Mucosa of descending colon (tissue), 3 donors: ENCODE measurements around the gene CLMN. TPM values are rescaled to one million over a fixed set of nuclear protein-coding genes. Genes with fewer than 3 reads are reported as not detected.

ENCODE experiments used
- ATAC-seq: fragments of 200-7000 bp; cut with Tn5 transposase; one replicate; pipeline ENCODE4 v1.9.1; 2020; ENCODE audit warnings: mild to moderate bottlenecking, moderate library complexity
- DNase-seq, 3 donors: peaks; one replicate each; pipeline ENCODE4 v3.0.0-alpha.2; 2020
- H3K36me3 ChIP-seq: fragments of 200-600 bp; one replicate; pipeline ENCODE4 v1.8.0; 2021; ENCODE audit warnings: low read depth, mild to moderate bottlenecking
- H3K4me1 ChIP-seq: fragments of 200-600 bp; one replicate; pipeline ENCODE4 v1.8.0; 2021; ENCODE audit warnings: low read depth, mild to moderate bottlenecking
- H3K4me3 ChIP-seq: fragments of 200-600 bp; one replicate; pipeline ENCODE4 v1.8.0; 2021; ENCODE audit warnings: mild to moderate bottlenecking
- H3K9me3 ChIP-seq: fragments of 200-600 bp; one replicate; pipeline ENCODE4 v1.8.0; 2021; ENCODE audit warnings: mild to moderate bottlenecking
- CTCF ChIP-seq: fragments of 200-600 bp; IDR thresholded peaks from one replicate; pipeline ENCODE4 v1.8.0; 2022; ENCODE audit warnings: antibody characterized with exemption, mild to moderate bottlenecking
- intact Hi-C, 2 donors: fragments of 100-400 bp; cut with DNase I in 1 of 2; cut with micrococcal nuclease in 1 of 2; formaldehyde crosslinking; loops; one replicate each; pipeline versions ENCODE4 v1.11.0 to v1.11.1; 2022; cut with DNase I, micrococcal nuclease
- total RNA-seq, 3 donors: library from RNA; stranded (reverse); fragmentation: NEBNext Ultra II Directional in 2 of 3; extraction: Animal tissue kit (Norgen Biotek cat#: 25700) in 2 of 3; gene quantifications; one replicate each; pipeline versions ENCODE4 v1.2.1 to v1.2.4, GENCODE V29; 2021 to 2023
- donor health status: DM: no; HTN: no; CAD: no; lungs with moderate emphysema.
- donor health status: DM: no; HTN: no; CAD: no.
- donor health status: DM: no; HTN: yes; CAD: no.

The CLMN gene
- total RNA-seq, 3 donors from 2014 or later, result 73.7 to 200 (median 132) TPM

DNA sequence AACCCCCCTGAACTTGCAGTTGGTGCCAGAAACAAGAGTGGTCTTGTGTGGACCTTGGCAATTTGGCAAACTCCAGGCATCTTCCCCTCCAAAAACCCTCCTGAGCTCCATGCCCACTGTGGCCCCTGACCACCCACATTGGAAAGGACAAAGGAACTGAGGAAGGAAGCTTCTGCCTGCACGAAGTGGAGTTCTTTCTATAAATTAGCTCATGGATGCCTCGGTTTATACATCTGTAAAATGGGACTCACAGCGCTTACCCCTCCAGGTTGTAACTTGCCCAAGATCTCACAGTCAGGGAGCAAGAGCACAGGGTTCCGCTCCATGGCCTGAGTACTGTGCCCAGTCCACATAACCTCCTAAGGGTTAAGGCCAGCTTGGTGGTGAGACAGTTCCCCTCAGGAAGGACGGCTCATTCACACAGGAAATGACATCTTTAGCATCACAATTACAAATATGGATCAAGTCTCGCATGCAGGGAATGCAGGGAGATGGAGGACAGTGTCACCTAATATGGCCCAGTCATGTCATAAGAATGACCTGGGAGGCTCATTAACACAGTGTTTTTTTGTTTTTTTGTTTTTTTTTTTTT is 66.6 kb downstream of the CLMN start:
- no peak for TF ChIP-seq CTCF
- Histone ChIP-seq H3K9me3 (no peaks in the 10 kb centered on the region), H3K36me3 (no peaks in the 10 kb centered on the region), H3K4me3 (no peak overlapping the region), H3K4me1 (peaks cover 52% of the 10 kb centered on the region)
- intact Hi-C loops, result no loop called here
- DNase-seq (no peak), ATAC-seq (no peak)

DNA sequence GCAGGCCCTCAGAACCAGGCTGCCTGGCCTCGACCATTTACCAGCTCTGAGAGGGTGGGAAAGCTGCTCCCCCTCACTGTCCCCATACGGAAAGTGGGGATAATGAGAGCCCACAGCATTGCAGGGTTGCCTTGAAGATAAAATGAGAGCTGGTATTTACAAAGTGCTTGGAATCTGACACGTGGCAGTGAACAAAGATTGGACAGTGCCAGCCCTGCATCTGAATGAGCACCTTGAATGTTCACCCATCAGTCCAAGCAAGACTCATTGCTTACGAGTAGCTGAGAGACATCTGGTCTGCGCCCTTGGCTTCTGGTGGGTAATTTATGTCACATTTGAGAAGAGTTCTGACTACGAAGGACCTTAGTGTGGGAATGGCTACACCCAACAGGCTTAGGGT is 67.5 kb downstream of the CLMN start:
- ATAC-seq (no peak), DNase-seq (no peak)
- intact Hi-C loops, result no loop called here
- H3K9me3 ChIP-seq, result no peaks in the 10 kb centered on the region
- no peaks in the 10 kb centered on the region for H3K36me3 ChIP-seq
- peaks cover 53% of the 10 kb centered on the region for H3K4me1 ChIP-seq
- TF ChIP-seq CTCF, result no peak
- no peak overlapping the region for H3K4me3 ChIP-seq

GRCh38 chr14:95250936-95251335 is 68.8 kb downstream of the CLMN start:
- ATAC-seq (no peak), DNase-seq (no peak)
- TF ChIP-seq CTCF, result no peak
- Histone ChIP-seq H3K4me3 (no peak overlapping the region), H3K9me3 (no peaks in the 10 kb centered on the region), H3K36me3 (no peaks in the 10 kb centered on the region), H3K4me1 (peaks cover 51% of the 10 kb centered on the region)
- intact Hi-C loops, result no loop called here

- Histone ChIP-seq H3K9me3 (no peaks in the 10 kb centered on the region), H3K4me3 (no peak overlapping the region), H3K4me1 (peaks cover 44% of the 10 kb centered on the region), H3K36me3 (no peaks in the 10 kb centered on the region)
- TF ChIP-seq CTCF, result no peak
- DNase-seq (no peak), ATAC-seq (no peak)
- intact Hi-C loops, result no loop called here
Measured at GRCh38 chr14:95250140-95250769, 69.5 kb downstream of the CLMN start.

- no peak for TF ChIP-seq CTCF
- peak; percentile 5 for ATAC-seq
Measured at GRCh38 chr14:95248432-95248831, 71.3 kb downstream of the CLMN start.

More at GRCh38 chr14:95248432-95248831, 71.3 kb downstream of the CLMN start:
- H3K36me3 ChIP-seq, result no peaks in the 10 kb centered on the region
- H3K4me1 ChIP-seq, result peaks cover 40% of the 10 kb centered on the region
- no peaks in the 10 kb centered on the region for H3K9me3 ChIP-seq
- intact Hi-C loops, result no loop called here
- no peak for DNase-seq
- H3K4me3 ChIP-seq, result no peak overlapping the region
